Measurements from ENCODE around the gene CAMSAP2.

- no peak for TF ChIP-seq CTCF (IDR thresholded peaks at IDR 0.05)
- TF ChIP-seq POLR2A (IDR thresholded peaks at IDR 0.05): no peak
Measured at GRCh38 chr1:200891774-200892157, 153.1 kb downstream of the CAMSAP2 start.
